ENCODE data around the gene TFCP2L1. TPM values are rescaled to one million over a fixed set of nuclear protein-coding genes. Genes with fewer than 3 reads are reported as not detected.

The TFCP2L1 gene
- total RNA-seq, 2 experiments from 2014 or later, result 0.17 to 0.30 TPM

GRCh38 chr2:121233486-121234110, 51.4 kb downstream of the TFCP2L1 start:
- no peak overlapping the region for H3K4me3 Mint-ChIP-seq
- no peaks in the 10 kb centered on the region for H3K4me1 ChIP-seq (ENCODE audit: insufficient read depth, low read length)
- H3K9me3 ChIP-seq (ENCODE audit: control insufficient read depth in 1 of 2, insufficient read depth in 1 of 2, low read length in 2 of 2), result peaks cover 0 to 19% of the 10 kb centered on the region in 2 experiments
- TF ChIP-seq, protein P1, sequence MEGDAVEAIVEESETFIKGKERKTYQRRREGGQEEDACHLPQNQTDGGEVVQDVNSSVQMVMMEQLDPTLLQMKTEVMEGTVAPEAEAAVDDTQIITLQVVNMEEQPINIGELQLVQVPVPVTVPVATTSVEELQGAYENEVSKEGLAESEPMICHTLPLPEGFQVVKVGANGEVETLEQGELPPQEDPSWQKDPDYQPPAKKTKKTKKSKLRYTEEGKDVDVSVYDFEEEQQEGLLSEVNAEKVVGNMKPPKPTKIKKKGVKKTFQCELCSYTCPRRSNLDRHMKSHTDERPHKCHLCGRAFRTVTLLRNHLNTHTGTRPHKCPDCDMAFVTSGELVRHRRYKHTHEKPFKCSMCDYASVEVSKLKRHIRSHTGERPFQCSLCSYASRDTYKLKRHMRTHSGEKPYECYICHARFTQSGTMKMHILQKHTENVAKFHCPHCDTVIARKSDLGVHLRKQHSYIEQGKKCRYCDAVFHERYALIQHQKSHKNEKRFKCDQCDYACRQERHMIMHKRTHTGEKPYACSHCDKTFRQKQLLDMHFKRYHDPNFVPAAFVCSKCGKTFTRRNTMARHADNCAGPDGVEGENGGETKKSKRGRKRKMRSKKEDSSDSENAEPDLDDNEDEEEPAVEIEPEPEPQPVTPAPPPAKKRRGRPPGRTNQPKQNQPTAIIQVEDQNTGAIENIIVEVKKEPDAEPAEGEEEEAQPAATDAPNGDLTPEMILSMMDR (IDR thresholded peaks at IDR 0.05), result no peak
- H3K36me3 ChIP-seq (ENCODE audit: insufficient read depth, low read length), result no peaks in the 10 kb centered on the region
- H3K27me3 Mint-ChIP-seq, result no peaks in the 10 kb centered on the region
- H3K4me3 ChIP-seq (ENCODE audit: low read length), result no peak overlapping the region
- H3K27ac Mint-ChIP-seq, result no peak overlapping the region
- no peaks in the 10 kb centered on the region for H3K36me3 Mint-ChIP-seq (ENCODE audit: low read depth)
- H3K27ac ChIP-seq (ENCODE audit: low read depth in 1 of 2, low read length in 2 of 2), result no peak overlapping the region
- ChIA-PET CTCF (no interaction called here), POLR2A (no interaction called here)
- intact Hi-C loops (cut with DNase I, micrococcal nuclease), result no loop called here
- peaks cover 0 to 2% of the 10 kb centered on the region in 2 experiments for H3K27me3 ChIP-seq (ENCODE audit: control insufficient read depth in 1 of 2, insufficient read depth in 2 of 2, low read length in 2 of 2)
- no peaks in the 10 kb centered on the region for H3K9me3 Mint-ChIP-seq
- ATAC-seq (ENCODE audit: poor library complexity) (no peak), DNase-seq (no peak)
- H3K4me1 Mint-ChIP-seq (ENCODE audit: low read depth), result no peaks in the 10 kb centered on the region

DNA sequence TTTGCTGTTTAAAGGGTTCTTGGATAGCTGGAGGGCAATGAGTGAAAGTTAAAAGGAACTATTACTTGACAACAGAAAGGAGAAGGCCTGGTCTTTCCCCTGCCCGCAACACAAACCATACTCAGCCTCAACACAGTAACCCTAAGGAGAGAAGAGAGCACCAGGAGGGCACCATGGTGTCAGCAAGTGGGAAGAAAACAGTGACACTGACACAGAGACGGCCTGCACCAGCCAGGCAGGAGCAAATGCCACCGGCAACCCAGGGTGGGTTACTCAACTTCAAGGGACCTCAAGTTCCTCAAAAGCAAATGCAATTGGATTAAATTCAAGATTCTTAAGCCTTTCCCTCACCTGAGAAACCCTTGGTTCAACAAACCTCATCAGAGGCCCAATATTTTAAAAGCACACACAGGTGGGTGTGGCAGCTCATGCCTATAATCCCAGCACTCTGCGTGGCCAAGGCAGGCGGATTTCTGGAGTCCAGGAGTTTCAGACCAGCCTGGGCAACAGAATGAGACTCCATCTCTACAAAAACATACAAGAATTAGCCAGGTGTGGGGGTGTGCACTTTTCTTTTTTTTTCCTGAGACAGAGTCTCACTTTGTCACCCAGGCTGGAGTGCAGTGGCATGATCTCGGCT, 52.3 kb downstream of the TFCP2L1 start:
- peaks cover 0 to 21% of the 10 kb centered on the region in 2 experiments for H3K9me3 ChIP-seq (ENCODE audit: control insufficient read depth in 1 of 2, insufficient read depth in 1 of 2, low read length in 2 of 2)
- POLR2A ChIA-PET, result no interaction called here
- Mint-ChIP-seq H3K9me3 (no peaks in the 10 kb centered on the region), H3K4me1 (ENCODE audit: low read depth) (no peaks in the 10 kb centered on the region), H3K27me3 (no peaks in the 10 kb centered on the region), H3K4me3 (no peak overlapping the region), H3K36me3 (ENCODE audit: low read depth) (no peaks in the 10 kb centered on the region), H3K27ac (no peak overlapping the region)
- H3K4me3 ChIP-seq (ENCODE audit: low read length), result no peak overlapping the region
- no peak for ATAC-seq (ENCODE audit: poor library complexity)
- intact Hi-C loops (cut with DNase I, micrococcal nuclease), result no loop called here
- no peak overlapping the region for H3K27ac ChIP-seq (ENCODE audit: low read depth in 1 of 2, low read length in 2 of 2)
- H3K27me3 ChIP-seq (ENCODE audit: control insufficient read depth in 1 of 2, insufficient read depth in 2 of 2, low read length in 2 of 2), result peaks cover 0 to 2% of the 10 kb centered on the region in 2 experiments
- CTCF ChIA-PET, result no interaction called here
- TF ChIP-seq, protein P1 (IDR thresholded peaks at IDR 0.05), result no peak
- H3K4me1 ChIP-seq (ENCODE audit: insufficient read depth, low read length), result no peaks in the 10 kb centered on the region
- no peak for DNase-seq
- no peaks in the 10 kb centered on the region for H3K36me3 ChIP-seq (ENCODE audit: insufficient read depth, low read length)

DNA sequence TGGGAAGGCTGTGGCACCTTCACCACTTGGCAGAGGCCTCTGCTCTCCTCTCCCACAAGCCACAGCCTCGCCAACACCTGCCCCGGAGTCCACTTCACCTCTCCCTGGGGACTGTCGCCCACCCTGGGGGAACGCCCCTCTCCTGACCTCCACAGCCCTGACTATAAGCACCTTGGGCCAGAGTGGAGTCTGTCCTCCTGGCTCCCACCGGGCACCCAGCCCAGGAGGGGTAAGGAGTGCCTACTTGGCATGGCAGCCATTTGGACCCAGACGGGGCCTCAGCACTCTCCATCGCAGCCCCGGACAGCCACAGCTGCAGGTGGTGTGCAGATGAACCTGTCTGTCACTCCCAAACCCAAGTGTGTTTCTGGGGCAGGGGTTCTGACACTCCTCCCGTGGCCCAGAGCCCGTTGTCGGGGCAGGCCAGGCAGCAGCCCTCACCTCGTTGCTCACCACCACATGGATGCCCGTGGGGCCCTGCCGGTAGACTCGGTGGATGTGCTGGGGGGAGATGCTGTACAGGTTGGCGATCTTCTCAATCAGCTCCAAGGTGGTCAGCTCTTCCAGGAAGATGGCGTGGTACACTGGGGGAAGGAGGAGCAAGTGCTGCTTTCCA, 53.5 kb downstream of the TFCP2L1 start:
- no peak for ATAC-seq (ENCODE audit: poor library complexity)
- intact Hi-C loops (cut with DNase I, micrococcal nuclease), result no loop called here
- H3K4me1 Mint-ChIP-seq (ENCODE audit: low read depth), result no peaks in the 10 kb centered on the region
- Histone ChIP-seq H3K4me1 (ENCODE audit: insufficient read depth, low read length) (no peaks in the 10 kb centered on the region), H3K27ac (ENCODE audit: low read depth in 1 of 2, low read length in 2 of 2) (no peak overlapping the region), H3K9me3 (ENCODE audit: control insufficient read depth in 1 of 2, insufficient read depth in 1 of 2, low read length in 2 of 2) (peaks cover 0 to 16% of the 10 kb centered on the region in 2 experiments), H3K36me3 (ENCODE audit: insufficient read depth, low read length) (no peaks in the 10 kb centered on the region), H3K27me3 (ENCODE audit: control insufficient read depth in 1 of 2, insufficient read depth in 2 of 2, low read length in 2 of 2) (peaks cover 0 to 2% of the 10 kb centered on the region in 2 experiments), H3K4me3 (ENCODE audit: low read length) (no peak overlapping the region)
- H3K27ac Mint-ChIP-seq, result no peak overlapping the region
- H3K36me3 Mint-ChIP-seq (ENCODE audit: low read depth), result no peaks in the 10 kb centered on the region
- CTCF ChIA-PET, result no interaction called here
- DNase-seq, result no peak
- no peaks in the 10 kb centered on the region for H3K27me3 Mint-ChIP-seq
- POLR2A ChIA-PET, result no interaction called here
- no peak overlapping the region for H3K4me3 Mint-ChIP-seq
- TF ChIP-seq, protein P1 (IDR thresholded peaks at IDR 0.05), result no peak
- no peaks in the 10 kb centered on the region for H3K9me3 Mint-ChIP-seq
